Measurements from ENCODE around the gene BMP2K. TPM values are rescaled to one million over a fixed set of nuclear protein-coding genes. Genes with fewer than 3 reads are reported as not detected.

Gene BMP2K
- total RNA-seq, 1 donor from 2014 or later = 33.3 TPM

- no peak overlapping the region for H3K4me2 ChIP-seq (ENCODE audit: low read length)
- H3K9ac ChIP-seq (ENCODE audit: low read length) = no peak overlapping the region
- Mint-ChIP-seq H3K27me3 (ENCODE audit: low read depth, unreplicated experiment) (peaks cover 5% of the 10 kb centered on the region), H3K4me3 (ENCODE audit: unreplicated experiment) (no peak overlapping the region), H3K27ac (ENCODE audit: unreplicated experiment) (no peak overlapping the region), H3K36me3 (ENCODE audit: low read depth, unreplicated experiment) (no peaks in the 10 kb centered on the region), H3K9me3 (ENCODE audit: unreplicated experiment) (no peaks in the 10 kb centered on the region), H3K4me1 (ENCODE audit: low read depth, unreplicated experiment) (peaks cover 3% of the 10 kb centered on the region)
- no peak for TF ChIP-seq CTCF (IDR thresholded peaks at IDR 0.05; ENCODE audit: insufficient read depth, low read depth, low read length)
- TF ChIP-seq EZH2 (IDR thresholded peaks at IDR 0.05; ENCODE audit: insufficient read depth, low read length) = no peak
- DNase-seq (ENCODE audit: low read depth) (no peak), FAIRE-seq (peak; percentile 55)
- no peak overlapping the region for H2AFZ ChIP-seq (ENCODE audit: low read depth, low read length)
- no peaks in the 10 kb centered on the region for H3K4me1 ChIP-seq (ENCODE audit: insufficient read depth, low read length)
- H3K36me3 ChIP-seq (ENCODE audit: insufficient read depth, low read length) = no peaks in the 10 kb centered on the region
- no peaks in the 10 kb centered on the region for H3K27me3 ChIP-seq (ENCODE audit: insufficient read depth, low read length)
- no peak overlapping the region for H3K4me3 ChIP-seq (ENCODE audit: insufficient read depth, low read depth, low read length)
- no peak overlapping the region for H3K27ac ChIP-seq (ENCODE audit: low read depth, low read length)
- H4K20me1 ChIP-seq (ENCODE audit: insufficient read depth, low read length) = no peaks in the 10 kb centered on the region
- H3K79me2 ChIP-seq (ENCODE audit: insufficient read depth, low read length) = no peaks in the 10 kb centered on the region
- H3K9me3 ChIP-seq (ENCODE audit: insufficient read depth, low read depth, low read length) = no peaks in the 10 kb centered on the region
These were observed 26.0 kb upstream of the BMP2K start for GRCh38 chr4:78749972-78750727.

- DNase-seq (ENCODE audit: low read depth) (no peak), FAIRE-seq (no peak)
- Histone ChIP-seq H2AFZ (ENCODE audit: low read depth, low read length) (no peak overlapping the region), H3K9ac (ENCODE audit: low read length) (no peak overlapping the region), H3K9me3 (ENCODE audit: insufficient read depth, low read depth, low read length) (no peaks in the 10 kb centered on the region), H4K20me1 (ENCODE audit: insufficient read depth, low read length) (no peaks in the 10 kb centered on the region), H3K27ac (ENCODE audit: low read depth, low read length) (no peak overlapping the region), H3K4me1 (ENCODE audit: insufficient read depth, low read length) (no peaks in the 10 kb centered on the region), H3K4me2 (ENCODE audit: low read length) (no peak overlapping the region), H3K27me3 (ENCODE audit: insufficient read depth, low read length) (no peaks in the 10 kb centered on the region), H3K4me3 (ENCODE audit: insufficient read depth, low read depth, low read length) (no peak overlapping the region), H3K36me3 (ENCODE audit: insufficient read depth, low read length) (no peaks in the 10 kb centered on the region), H3K79me2 (ENCODE audit: insufficient read depth, low read length) (no peaks in the 10 kb centered on the region)
- Mint-ChIP-seq H3K4me3 (ENCODE audit: unreplicated experiment) (no peak overlapping the region), H3K36me3 (ENCODE audit: low read depth, unreplicated experiment) (no peaks in the 10 kb centered on the region), H3K4me1 (ENCODE audit: low read depth, unreplicated experiment) (peaks cover 3% of the 10 kb centered on the region), H3K27ac (ENCODE audit: unreplicated experiment) (no peak overlapping the region), H3K27me3 (ENCODE audit: low read depth, unreplicated experiment) (peaks cover 5% of the 10 kb centered on the region), H3K9me3 (ENCODE audit: unreplicated experiment) (no peaks in the 10 kb centered on the region)
- TF ChIP-seq EZH2 (IDR thresholded peaks at IDR 0.05; ENCODE audit: insufficient read depth, low read length) (no peak), CTCF (IDR thresholded peaks at IDR 0.05; ENCODE audit: insufficient read depth, low read depth, low read length) (no peak)
These were observed 23.1 kb upstream of the BMP2K start for GRCh38 chr4:78753091-78753490.

- Mint-ChIP-seq H3K36me3 (ENCODE audit: low read depth, unreplicated experiment) (no peaks in the 10 kb centered on the region), H3K27me3 (ENCODE audit: low read depth, unreplicated experiment) (peaks cover 5% of the 10 kb centered on the region), H3K4me3 (ENCODE audit: unreplicated experiment) (no peak overlapping the region), H3K4me1 (ENCODE audit: low read depth, unreplicated experiment) (peaks cover under 1% of the 10 kb centered on the region), H3K27ac (ENCODE audit: unreplicated experiment) (no peak overlapping the region), H3K9me3 (ENCODE audit: unreplicated experiment) (no peaks in the 10 kb centered on the region)
- H2AFZ ChIP-seq (ENCODE audit: low read depth, low read length) = no peak overlapping the region
- no peak overlapping the region for H3K27ac ChIP-seq (ENCODE audit: low read depth, low read length)
- H4K20me1 ChIP-seq (ENCODE audit: insufficient read depth, low read length) = no peaks in the 10 kb centered on the region
- H3K27me3 ChIP-seq (ENCODE audit: insufficient read depth, low read length) = no peaks in the 10 kb centered on the region
- no peak overlapping the region for H3K4me3 ChIP-seq (ENCODE audit: insufficient read depth, low read depth, low read length)
- no peaks in the 10 kb centered on the region for H3K9me3 ChIP-seq (ENCODE audit: insufficient read depth, low read depth, low read length)
- H3K79me2 ChIP-seq (ENCODE audit: insufficient read depth, low read length) = no peaks in the 10 kb centered on the region
- H3K36me3 ChIP-seq (ENCODE audit: insufficient read depth, low read length) = no peaks in the 10 kb centered on the region
- FAIRE-seq (no peak), DNase-seq (ENCODE audit: low read depth) (no peak)
- no peak overlapping the region for H3K4me2 ChIP-seq (ENCODE audit: low read length)
- no peak overlapping the region for H3K9ac ChIP-seq (ENCODE audit: low read length)
- no peak for TF ChIP-seq EZH2 (IDR thresholded peaks at IDR 0.05; ENCODE audit: insufficient read depth, low read length)
- TF ChIP-seq CTCF (IDR thresholded peaks at IDR 0.05; ENCODE audit: insufficient read depth, low read depth, low read length) = no peak
- no peaks in the 10 kb centered on the region for H3K4me1 ChIP-seq (ENCODE audit: insufficient read depth, low read length)
These were observed 21.3 kb upstream of the BMP2K start for GRCh38 chr4:78754872-78755271.
